Left colon (tissue), 2 donors: Measurements from ENCODE around the gene TSPAN9. TPM values are rescaled to one million over a fixed set of nuclear protein-coding genes. Genes with fewer than 3 reads are reported as not detected.

Experiments used
- ATAC-seq: fragments of 200-7000 bp; cut with Tn5 transposase; one replicate; pipeline ENCODE4 v1.9.1; 2020; ENCODE audit warnings: mild to moderate bottlenecking, moderate library complexity
- DNase-seq, 2 donors: peaks; one replicate each; pipeline ENCODE4 v3.0.0-alpha.2; 2020
- intact Hi-C, 2 donors: fragments of 100-400 bp; cut with DNase I in 1 of 2; cut with micrococcal nuclease in 1 of 2; formaldehyde crosslinking; loops; one replicate each; pipeline versions ENCODE4 v1.11.2 to v1.14.0; 2022; cut with DNase I, micrococcal nuclease
- total RNA-seq, 2 donors: library from RNA; stranded (reverse); fragmentation: NEBNext Ultra II Directional; extraction: Animal tissue kit (Norgen Biotek cat#: 25700); gene quantifications; one replicate each; pipeline ENCODE4 v1.2.1, GENCODE V29; 2021
- donor health status: DM: no; HTN: no; CAD: no.
- donor health status: DM: yes; HTN: yes; CAD: no.

Gene TSPAN9
- total RNA-seq, 2 donors from 2014 or later = 7.1 to 9.6 TPM

DNA sequence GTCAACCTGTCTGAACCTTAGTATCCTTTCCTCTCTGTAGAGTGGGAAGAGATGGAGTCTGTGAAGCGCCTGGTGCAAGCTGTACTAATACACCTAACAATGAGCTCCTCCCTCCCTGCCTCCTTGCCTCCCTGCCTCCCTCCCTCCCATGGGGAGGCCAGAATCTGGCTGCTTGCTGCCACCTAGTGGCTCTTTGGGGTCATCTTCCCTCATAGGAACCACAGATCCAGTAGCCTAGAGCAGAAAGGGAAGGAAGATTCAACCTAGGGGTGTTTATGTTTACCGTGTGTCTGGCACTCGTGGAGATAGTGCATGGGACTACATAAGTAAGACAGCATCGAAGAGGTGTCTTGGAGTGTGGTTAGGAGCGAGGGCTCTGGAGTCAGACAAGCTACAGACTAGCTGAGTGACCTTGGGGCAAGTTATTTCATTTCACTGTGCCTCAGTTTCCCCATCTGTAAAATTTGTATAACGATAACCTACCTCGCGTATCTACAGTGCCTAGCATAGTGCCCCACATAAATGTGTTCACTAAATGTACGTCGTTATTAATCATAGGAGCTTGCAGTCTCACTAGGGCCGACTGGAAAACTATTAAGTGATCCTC, 35.5 kb upstream of the TSPAN9 start:
- intact Hi-C loops = no loop called here
- ATAC-seq (peak; percentile 94), DNase-seq (peak in 1 of 2 donors; percentile 68)

DNA sequence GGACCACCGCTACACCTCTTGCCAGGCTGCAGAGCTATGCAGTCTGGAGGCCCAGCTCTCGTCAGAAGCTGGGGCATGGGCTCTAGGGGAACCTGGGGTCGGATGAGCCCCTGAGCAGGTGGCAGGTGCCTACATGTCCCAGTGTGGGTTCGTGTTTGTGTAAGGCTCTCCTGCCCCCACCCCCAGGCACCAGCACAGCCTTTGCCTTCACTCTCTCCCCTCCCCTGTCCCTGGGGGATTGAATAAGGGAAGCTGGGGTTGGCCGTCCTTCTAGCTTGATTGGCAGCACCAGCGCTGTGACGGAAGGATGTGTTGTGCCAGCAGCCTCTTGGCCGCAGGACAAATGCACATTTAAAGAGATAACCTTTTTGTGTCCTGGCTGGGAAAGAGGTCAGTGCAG, 34.8 kb upstream of the TSPAN9 start:
- ATAC-seq (no peak), DNase-seq (no peak)
- intact Hi-C loops = no loop called here

GRCh38 chr12:3042826-3043225, 34.4 kb upstream of the TSPAN9 start:
- no peak for ATAC-seq
- intact Hi-C loops = no loop called here
- no peak for DNase-seq

GRCh38 chr12:3043406-3043805, 33.8 kb upstream of the TSPAN9 start:
- intact Hi-C loops = no loop called here
- DNase-seq = no peak
- ATAC-seq = no peak

DNA sequence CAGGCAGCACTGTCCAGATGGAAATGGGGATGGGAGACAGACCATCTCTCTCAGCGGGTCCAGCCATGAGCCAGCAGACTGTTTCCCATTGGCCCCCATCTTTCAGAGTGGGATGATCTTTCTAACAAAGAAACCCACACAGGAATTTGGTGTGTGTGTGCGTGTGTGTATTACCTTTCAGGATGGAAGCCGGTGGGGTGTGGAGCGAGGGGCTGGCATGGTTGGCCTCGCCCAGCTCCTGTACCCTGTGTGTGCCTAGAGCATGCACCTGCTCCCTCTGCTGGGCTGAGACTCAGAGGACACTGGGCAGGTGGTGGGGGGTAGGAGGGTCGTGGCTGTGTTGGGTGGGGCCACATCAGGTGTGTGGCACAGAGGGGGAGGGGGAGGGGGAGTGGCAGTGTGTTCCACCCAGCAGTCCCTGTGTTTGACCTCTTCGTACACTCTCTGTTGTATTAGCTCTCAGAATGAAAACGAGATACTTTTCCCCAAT, 33.0 kb upstream of the TSPAN9 start:
- DNase-seq = no peak
- intact Hi-C loops = no loop called here
- no peak for ATAC-seq

DNA sequence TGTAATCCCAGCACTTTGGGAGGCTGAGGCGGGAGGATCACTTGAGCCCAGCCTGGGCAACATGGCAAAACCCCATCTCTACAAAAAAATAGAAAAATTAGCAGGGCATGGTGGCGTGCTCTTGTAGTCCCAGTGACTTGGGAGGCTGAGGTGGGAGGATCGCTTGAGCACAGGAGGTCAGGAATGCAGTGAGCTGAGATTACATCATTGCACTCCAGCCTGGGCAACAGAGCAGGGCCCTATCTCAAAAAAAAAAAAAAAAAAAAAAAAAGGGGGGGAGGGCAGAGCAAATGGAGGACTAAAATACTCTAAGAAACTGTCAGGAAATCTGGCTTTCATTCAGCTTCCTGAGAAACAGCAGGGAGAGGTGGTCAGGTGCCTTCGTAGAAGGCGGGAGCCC, 31.7 kb upstream of the TSPAN9 start:
- ATAC-seq = no peak
- no peak for DNase-seq
- intact Hi-C loops = no loop called here

- DNase-seq = no peak
- no peak for ATAC-seq
- intact Hi-C loops = no loop called here
These were observed 31.2 kb upstream of the TSPAN9 start for GRCh38 chr12:3045989-3046388.

DNA sequence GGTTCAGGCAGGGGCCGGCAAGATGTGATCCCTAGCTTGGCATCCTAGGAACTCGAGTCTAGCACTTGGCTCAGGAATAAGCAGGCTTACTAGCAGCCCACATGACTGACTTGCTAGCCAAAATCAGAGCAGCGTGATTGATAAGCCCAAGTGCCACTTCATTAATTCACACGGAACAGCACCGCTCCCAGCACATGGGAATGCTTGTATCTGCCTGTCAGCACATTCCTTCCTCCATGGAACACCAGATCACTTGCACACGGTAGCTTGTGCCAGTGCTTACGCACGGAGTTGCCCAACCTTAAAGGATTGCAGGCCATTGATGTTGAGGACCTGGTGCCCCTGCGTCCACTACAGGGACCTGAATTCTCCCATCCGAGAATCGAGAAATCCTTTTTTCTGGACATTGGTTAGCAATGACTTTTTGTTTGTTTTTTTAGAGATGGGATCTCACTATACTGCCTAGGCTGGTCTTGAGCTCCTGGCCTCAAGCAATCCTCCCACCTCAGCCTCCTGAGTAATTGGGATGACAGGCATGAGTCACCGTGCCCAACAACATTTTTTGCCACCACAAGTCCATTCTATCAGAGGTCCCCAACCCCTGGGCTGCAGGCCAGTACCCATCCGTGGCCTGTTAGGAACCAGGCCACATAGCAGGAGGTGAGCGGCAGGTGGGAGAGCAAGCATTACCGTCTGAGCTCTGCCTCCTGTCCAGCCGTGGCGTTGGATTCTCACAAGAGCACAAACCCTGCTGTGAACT, 30.6 kb upstream of the TSPAN9 start:
- DNase-seq = no peak
- ATAC-seq = no peak
- intact Hi-C loops = no loop called here

- DNase-seq = no peak
- ATAC-seq = no peak
- intact Hi-C loops = no loop called here
These were observed 29.2 kb upstream of the TSPAN9 start for GRCh38 chr12:3047961-3048360.

GRCh38 chr12:3048540-3048939, 28.6 kb upstream of the TSPAN9 start:
- ATAC-seq (no peak), DNase-seq (no peak)
- intact Hi-C loops = no loop called here

DNA sequence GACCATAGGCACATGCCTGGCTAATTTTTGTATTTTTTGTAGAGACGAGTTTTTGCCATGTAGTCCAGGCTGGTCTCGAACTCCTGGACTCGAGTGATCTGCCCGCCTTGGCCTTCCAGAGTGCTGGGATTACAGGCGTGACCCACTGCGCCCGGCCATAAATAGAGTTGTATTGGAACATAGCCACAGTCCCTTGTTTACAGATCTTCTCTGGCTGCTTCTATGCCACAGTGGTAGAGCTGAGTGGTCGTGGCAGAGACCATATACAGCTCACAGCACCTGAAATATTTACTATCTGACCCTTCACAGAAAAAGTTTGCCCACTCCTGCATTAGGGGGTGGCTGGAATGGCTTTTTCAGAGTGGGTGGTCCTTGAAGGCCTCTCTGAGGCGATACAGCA, 28.0 kb upstream of the TSPAN9 start:
- intact Hi-C loops = no loop called here
- DNase-seq = no peak
- no peak for ATAC-seq

GRCh38 chr12:3049611-3050249, 27.4 kb upstream of the TSPAN9 start:
- DNase-seq (no peak), ATAC-seq (no peak)
- intact Hi-C loops = no loop called here

- DNase-seq (no peak), ATAC-seq (no peak)
- intact Hi-C loops = no loop called here
These were observed 22.8 kb upstream of the TSPAN9 start for GRCh38 chr12:3054374-3054773.

- peak; percentile 18 to 47 for DNase-seq
- intact Hi-C loops = no loop called here
- ATAC-seq = no peak
These were observed 22.0 kb upstream of the TSPAN9 start for GRCh38 chr12:3055026-3055703.

DNA sequence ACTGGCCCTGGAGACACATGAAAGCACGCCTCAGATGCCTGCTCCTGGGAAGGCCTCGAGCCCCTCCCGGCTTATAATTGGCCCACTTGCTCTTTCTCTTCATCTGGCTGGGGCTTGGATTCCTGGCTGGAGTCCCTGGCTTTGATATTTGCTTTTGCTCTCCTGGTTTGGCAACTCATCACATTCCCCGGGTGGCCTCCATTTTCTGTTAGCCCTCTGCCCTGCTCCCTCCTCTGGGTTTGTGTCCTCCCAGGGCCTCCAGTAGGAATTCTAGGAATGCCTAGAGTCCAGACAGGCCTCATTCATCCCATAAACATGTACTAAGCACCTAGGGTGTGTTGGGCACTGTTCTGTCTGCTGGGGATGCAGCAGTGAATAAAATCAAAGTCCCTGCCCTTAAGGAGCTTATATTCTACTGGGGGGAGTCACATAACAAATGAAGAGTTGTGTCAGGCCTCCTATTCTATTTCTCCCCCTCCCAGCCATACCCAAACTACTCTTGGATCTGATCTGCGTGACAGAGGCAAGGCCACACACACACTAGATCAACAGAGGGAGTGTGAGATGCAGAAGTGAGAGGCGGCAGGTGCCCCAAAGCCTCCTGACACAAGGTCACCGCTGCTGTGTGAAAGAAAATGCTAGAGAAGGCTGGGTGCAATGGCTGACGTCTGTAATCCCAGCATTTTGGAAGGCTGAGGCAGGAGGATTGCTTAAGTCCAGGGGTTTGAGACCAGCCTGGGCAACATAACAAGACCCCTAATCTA, 21.3 kb upstream of the TSPAN9 start:
- DNase-seq = no peak
- intact Hi-C loops = no loop called here
- no peak for ATAC-seq

- DNase-seq = no peak
- no peak for ATAC-seq
- intact Hi-C loops = no loop called here
These were observed 16.1 kb upstream of the TSPAN9 start for GRCh38 chr12:3061059-3061458.

DNA sequence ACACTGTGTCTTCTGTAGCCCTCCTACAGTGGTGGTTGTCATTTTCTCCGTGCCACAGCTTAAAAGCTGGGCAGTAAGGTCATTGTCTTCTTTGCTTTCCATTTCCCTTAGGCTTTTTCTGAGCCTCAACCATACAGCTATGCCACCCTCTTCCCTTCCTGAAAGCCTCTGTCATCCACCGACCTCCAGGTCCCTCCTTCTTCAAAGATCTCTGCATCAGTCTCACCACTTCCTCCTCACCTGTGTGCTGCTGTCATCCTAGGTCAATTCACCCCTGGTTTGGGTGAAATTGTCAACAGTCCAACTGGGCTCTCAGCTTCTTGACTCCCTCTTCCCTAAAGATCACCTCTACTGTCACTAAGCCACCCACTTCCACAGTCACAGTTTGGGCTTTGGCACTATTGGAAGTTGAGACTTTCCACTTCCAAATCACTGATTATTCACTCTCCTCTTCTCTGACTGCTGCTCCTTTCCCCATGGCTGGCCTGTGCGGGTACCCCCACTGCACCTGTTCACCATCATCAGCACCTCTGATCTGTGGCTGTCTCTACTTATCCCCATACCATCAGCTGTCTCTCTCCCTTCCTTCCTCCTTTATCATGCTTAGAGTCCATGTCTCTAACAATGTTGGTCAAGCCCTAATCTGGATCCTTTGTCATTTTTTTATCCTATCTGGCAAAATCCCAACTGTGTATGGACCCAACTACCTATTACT, 15.5 kb upstream of the TSPAN9 start:
- intact Hi-C loops = no loop called here
- DNase-seq = no peak

DNA sequence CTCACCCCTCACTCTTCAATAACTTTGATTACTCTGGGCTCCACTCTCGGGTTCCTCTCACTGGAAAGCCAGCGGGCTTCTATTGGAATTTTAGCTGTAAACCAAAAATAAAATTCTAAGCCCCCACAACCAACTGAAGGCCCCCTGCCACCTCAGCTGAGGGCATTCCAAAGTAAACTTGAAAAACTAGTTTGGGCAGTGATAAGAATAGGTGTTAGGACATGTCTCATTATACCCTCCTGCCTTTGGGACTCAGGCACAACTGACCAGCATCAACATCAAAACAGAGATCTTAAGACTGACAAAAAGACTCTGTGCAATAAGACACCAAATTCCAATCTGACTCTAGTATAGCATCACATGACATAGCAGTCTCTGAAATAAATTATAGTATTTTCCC, 11.9 kb upstream of the TSPAN9 start:
- intact Hi-C loops = no loop called here
- ATAC-seq = no peak
- DNase-seq = no peak

More for the DNA sequence above, 15.5 kb upstream of the TSPAN9 start:
- no peak for ATAC-seq
